Gastrocnemius medialis (tissue), 4 donors: ENCODE results near the gene METTL5. TPM values are rescaled to one million over a fixed set of nuclear protein-coding genes. Genes with fewer than 3 reads are reported as not detected.

Experiments
- ATAC-seq, 2 donors: fragments of 150-250 bp; one replicate each; pipeline ENCODE4 v1.9.1; 2016
- DNase-seq, 2 donors: peaks; one replicate each; pipeline ENCODE4 v3.0.0-alpha.2; 2019
- H3K27ac ChIP-seq, 4 donors: fragments of 200-600 bp; sonication (generic); 1 replicate in 1 of 4; 2 replicates in 3 of 4; pipeline ENCODE4 v1.5.1; 2016 to 2018; ENCODE audit warnings: mild to moderate bottlenecking in 2 of 4, moderate library complexity in 1 of 4
- H3K27me3 ChIP-seq, 3 donors: fragments of 200-600 bp; sonication (generic) in 2 of 3; 1 replicate in 1 of 3; 2 replicates in 2 of 3; pipeline versions ENCODE4 v1.5.1 to v1.6.0; 2016 to 2019; ENCODE audit warnings: mild to moderate bottlenecking in 1 of 3, moderate library complexity in 1 of 3
- H3K36me3 ChIP-seq, 2 donors: fragments of 200-600 bp; sonication (generic) in 1 of 2; one replicate each; pipeline ENCODE4 v1.5.1; 2017 to 2018
- H3K4me1 ChIP-seq, 2 donors: fragments of 200-600 bp; sonication (generic) in 1 of 2; one replicate each; pipeline ENCODE4 v1.5.1; 2016 to 2017; ENCODE audit warnings: mild to moderate bottlenecking in 2 of 2
- H3K4me3 ChIP-seq, 4 donors: fragments of 200-600 bp; sonication (generic) in 3 of 4; 1 replicate in 1 of 4; 2 replicates in 3 of 4; pipeline ENCODE4 v1.5.1; 2016 to 2019; ENCODE audit warnings: mild to moderate bottlenecking in 2 of 4
- H3K9me3 ChIP-seq, 3 donors: fragments of 200-600 bp; sonication (generic) in 2 of 3; 1 replicate in 1 of 3; 2 replicates in 2 of 3; pipeline ENCODE4 v1.5.1; 2016 to 2019
- POLR2A ChIP-seq, 2 donors: fragments of 450-650 bp; IDR thresholded peaks; one replicate each; pipeline ENCODE4 v1.6.1; 2017; ENCODE audit warnings: antibody characterized with exemption in 2 of 2, mild to moderate bottlenecking in 2 of 2, moderate library complexity in 2 of 2
- in situ Hi-C, 4 donors: fragments of 200-750 bp; cut with MboI; loops; one replicate each; pipeline versions ENCODE4 v1.15.0 to v1.8.0; 2017; ENCODE audit warnings: low sequenced_read_pairs in 4 of 4
- intact Hi-C: fragments of 100-400 bp; cut with DNase I; formaldehyde crosslinking; loops from one replicate; pipeline ENCODE4 v1.15.1; 2023; ENCODE audit warnings: low total_unique reads
- total RNA-seq, 4 donors: library from RNA; depleted of rRNA; stranded (reverse); fragments of >200 nt; gene quantifications; one replicate each; pipeline versions ENCODE4 v1.1.0 to v1.2.3, GENCODE V29; 2016
- TF ChIP-seq, protein P1 (sequence below), 5 experiments: fragments of 450-650 bp in 3 of 5; fragments of 200-600 bp in 2 of 5; sonication (generic) in 2 of 5; IDR thresholded peaks in 4 of 5; conservative IDR thresholded peaks in 1 of 5; 1 replicate in 4 of 5; 2 replicates in 1 of 5; pipeline ENCODE4 v1.5.1; 2016 to 2019; ENCODE audit warnings: antibody characterized with exemption in 5 of 5, mild to moderate bottlenecking in 3 of 5, moderate library complexity in 3 of 5

Gene METTL5
- total RNA-seq, 4 donors from 2014 or later, result 24.8 to 63.7 (median 40.9) TPM

DNA sequence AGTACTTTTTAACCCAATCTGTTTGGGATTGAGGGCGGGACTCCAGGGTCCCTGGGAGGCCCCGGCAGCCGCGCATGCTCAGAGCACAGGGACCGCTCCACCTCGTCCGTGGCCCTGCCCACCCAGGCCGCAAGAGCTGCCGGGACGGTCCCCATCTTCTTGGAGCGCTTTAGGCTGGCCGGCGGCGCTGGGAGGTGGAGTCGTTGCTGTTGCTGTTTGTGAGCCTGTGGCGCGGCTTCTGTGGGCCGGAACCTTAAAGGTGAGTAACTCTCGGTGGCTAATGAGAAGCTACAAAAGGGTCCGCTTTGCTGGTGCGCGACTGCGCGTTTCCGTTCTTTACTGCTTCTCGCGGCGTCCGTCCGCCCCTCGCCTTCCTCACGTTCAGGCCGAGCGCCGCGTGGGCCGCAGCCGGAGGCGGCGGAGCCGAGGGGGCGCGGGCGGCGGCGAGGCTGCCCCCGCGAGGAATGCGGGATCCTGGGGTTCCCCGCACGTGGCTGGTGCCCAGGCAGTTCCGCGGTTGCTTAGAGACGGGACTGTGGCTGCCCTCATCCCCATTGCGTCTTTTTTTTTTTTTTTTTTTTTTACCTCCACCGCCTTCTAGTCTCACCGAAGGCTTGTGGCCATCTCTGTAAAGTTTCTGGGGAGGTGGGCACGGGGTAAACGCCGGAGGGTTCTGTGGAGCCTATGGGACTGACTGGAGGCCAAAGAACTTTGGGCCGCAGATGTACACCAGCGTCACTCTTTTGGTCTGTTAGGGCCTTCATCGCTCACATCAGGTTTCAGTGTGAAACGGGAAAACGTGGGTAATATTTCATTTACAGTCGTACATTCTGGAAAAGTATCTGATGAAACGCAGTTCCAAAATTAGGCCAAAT lies 25.8 kb downstream of the METTL5 start, which contains the start of gene SSB:
Gene SSB (plus strand): TSS at position 154 of the 875 bp plus-strand sequence. CDS start 2,090 bp downstream, outside the sequence.
- peak; percentile 85 to 86 for DNase-seq
- Histone ChIP-seq H3K4me1 (peaks cover 7 to 19% of the 10 kb centered on the region in 2 donors), H3K36me3 (peaks cover 0 to 25% of the 10 kb centered on the region in 2 donors), H3K27me3 (no peaks in the 10 kb centered on the region), H3K4me3 (peak within 1 kb of the TSS; percentile 72 to 97 (median 80)), H3K27ac (peak within 1 kb of the TSS; percentile 71 to 94 (median 82)), H3K9me3 (no peaks in the 10 kb centered on the region)
- TF ChIP-seq, protein P1, sequence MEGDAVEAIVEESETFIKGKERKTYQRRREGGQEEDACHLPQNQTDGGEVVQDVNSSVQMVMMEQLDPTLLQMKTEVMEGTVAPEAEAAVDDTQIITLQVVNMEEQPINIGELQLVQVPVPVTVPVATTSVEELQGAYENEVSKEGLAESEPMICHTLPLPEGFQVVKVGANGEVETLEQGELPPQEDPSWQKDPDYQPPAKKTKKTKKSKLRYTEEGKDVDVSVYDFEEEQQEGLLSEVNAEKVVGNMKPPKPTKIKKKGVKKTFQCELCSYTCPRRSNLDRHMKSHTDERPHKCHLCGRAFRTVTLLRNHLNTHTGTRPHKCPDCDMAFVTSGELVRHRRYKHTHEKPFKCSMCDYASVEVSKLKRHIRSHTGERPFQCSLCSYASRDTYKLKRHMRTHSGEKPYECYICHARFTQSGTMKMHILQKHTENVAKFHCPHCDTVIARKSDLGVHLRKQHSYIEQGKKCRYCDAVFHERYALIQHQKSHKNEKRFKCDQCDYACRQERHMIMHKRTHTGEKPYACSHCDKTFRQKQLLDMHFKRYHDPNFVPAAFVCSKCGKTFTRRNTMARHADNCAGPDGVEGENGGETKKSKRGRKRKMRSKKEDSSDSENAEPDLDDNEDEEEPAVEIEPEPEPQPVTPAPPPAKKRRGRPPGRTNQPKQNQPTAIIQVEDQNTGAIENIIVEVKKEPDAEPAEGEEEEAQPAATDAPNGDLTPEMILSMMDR (IDR thresholded peaks at IDR 0.05 in 4 of 5, conservative IDR thresholded peaks at IDR 0.05 in 1 of 5), result no peak
- TF ChIP-seq POLR2A (IDR thresholded peaks at IDR 0.05), result peak; percentile 58 to 69
- in situ Hi-C loops, result no loop called here
- peak; percentile 94 for ATAC-seq
- intact Hi-C loops, result loop anchor here (2.0 to 10.0 kb wide), 2 partner anchors 26 to 64 kb away; partner anchors contain the start of genes KLHL23 and METTL5

DNA sequence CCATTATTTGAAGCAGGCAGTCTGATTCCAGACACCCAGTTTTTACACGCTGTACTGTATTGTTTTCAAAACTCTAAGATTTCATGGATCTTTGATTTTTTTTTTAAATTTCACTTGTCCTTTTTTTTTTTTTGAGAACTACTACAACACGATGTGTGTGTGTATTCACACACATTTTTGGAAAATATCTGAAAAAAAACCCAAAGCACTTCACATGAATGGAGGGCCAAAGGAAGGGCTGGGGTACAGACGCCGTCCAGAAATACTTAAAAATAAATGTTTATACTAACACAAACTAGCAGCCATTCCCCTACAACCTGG lies 26.3 kb downstream of the METTL5 start:
- no peaks in the 10 kb centered on the region for H3K27me3 ChIP-seq
- no peak for DNase-seq
- H3K4me1 ChIP-seq, result peaks cover 7 to 19% of the 10 kb centered on the region in 2 donors
- H3K4me3 ChIP-seq, result peak overlapping the region; percentile 72 to 97 (median 80)
- peak overlapping the region; percentile 71 to 94 (median 82) for H3K27ac ChIP-seq
- intact Hi-C loops, result loop anchor here (2.0 to 10.0 kb wide), 2 partner anchors 26 to 64 kb away; partner anchors contain the start of genes KLHL23 and METTL5
- in situ Hi-C loops, result no loop called here
- peaks cover 0 to 24% of the 10 kb centered on the region in 2 donors for H3K36me3 ChIP-seq
- TF ChIP-seq, protein P1 (IDR thresholded peaks at IDR 0.05 in 4 of 5, conservative IDR thresholded peaks at IDR 0.05 in 1 of 5), result no peak
- ATAC-seq, result no peak
- no peaks in the 10 kb centered on the region for H3K9me3 ChIP-seq

DNA sequence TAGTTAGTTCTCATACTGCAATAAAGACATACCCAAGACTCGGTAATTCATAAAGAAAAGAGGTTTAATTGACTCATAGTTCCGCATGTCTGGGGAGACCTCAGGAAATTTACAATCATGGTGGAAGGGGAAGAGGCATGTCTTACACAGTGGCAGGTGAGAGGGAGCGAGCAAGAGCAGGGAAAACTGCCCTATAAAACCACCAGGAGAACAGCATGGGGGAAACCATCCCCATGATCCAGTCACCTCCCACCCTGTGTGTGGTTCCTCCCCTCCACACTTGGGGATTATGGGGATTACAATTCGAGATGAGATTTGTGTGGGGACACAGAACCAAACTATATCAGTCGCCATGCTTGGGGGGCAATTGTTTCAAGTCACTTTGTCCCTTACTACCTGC lies 27.1 kb downstream of the METTL5 start:
- H3K27ac ChIP-seq, result no peak overlapping the region
- DNase-seq, result no peak
- TF ChIP-seq, protein P1 (IDR thresholded peaks at IDR 0.05 in 4 of 5, conservative IDR thresholded peaks at IDR 0.05 in 1 of 5), result no peak
- TF ChIP-seq POLR2A (IDR thresholded peaks at IDR 0.05), result no peak
- in situ Hi-C loops (no loop called here), intact Hi-C loops (loop anchor here (10.0 kb wide), 1 partner anchor 63 kb away; the partner anchor contains the start of gene KLHL23)
- H3K36me3 ChIP-seq, result peaks cover 0 to 17% of the 10 kb centered on the region in 2 donors
- ATAC-seq, result no peak
- H3K27me3 ChIP-seq, result no peaks in the 10 kb centered on the region
- peaks cover 7 to 19% of the 10 kb centered on the region in 2 donors for H3K4me1 ChIP-seq
- no peak overlapping the region for H3K4me3 ChIP-seq
- H3K9me3 ChIP-seq, result no peaks in the 10 kb centered on the region

DNA sequence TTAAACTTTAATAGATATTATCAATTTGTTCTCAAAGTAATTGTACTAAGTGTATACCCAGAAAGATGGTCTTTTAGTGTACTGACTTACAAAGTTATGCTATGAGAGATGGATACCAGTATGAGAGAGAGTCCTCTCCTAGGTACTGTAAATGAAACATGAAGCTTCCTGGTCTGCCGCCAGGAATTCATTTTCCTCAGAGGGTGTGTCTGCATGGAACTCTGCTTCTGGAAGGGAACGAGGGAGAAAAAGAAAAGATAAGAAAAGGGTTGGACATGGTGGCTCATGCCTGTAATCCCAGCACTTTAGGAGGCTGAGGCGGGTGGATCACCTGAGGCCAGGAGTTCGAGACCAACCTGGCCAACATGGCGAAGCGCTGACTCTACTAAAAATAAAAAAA lies 28.3 kb downstream of the METTL5 start:
- DNase-seq, result no peak
- no peak for TF ChIP-seq POLR2A (IDR thresholded peaks at IDR 0.05)
- TF ChIP-seq, protein P1 (IDR thresholded peaks at IDR 0.05 in 4 of 5, conservative IDR thresholded peaks at IDR 0.05 in 1 of 5), result no peak
- intact Hi-C loops (loop anchor here (10.0 kb wide), 1 partner anchor 62 kb away; the partner anchor contains the start of gene KLHL23), in situ Hi-C loops (no loop called here)
- no peak overlapping the region for H3K4me3 ChIP-seq
- no peak overlapping the region for H3K27ac ChIP-seq
- no peaks in the 10 kb centered on the region for H3K27me3 ChIP-seq
- H3K4me1 ChIP-seq, result peaks cover 7 to 19% of the 10 kb centered on the region in 2 donors
- H3K9me3 ChIP-seq, result no peaks in the 10 kb centered on the region
- H3K36me3 ChIP-seq, result peaks cover 0 to 7% of the 10 kb centered on the region in 2 donors
- ATAC-seq, result no peak
